GM18505 (cell line): ENCODE data around the gene ZNF503.

Source experiments
- ATAC-seq: cut with Tn5 transposase; IDR thresholded peaks from one replicate; pipeline ENCODE4 v1.9.1; 2021; ENCODE audit not compliant: unreplicated experiment
- POLR2A ChIP-seq: IDR thresholded peaks from 4 replicates; pipeline ENCODE4 v1.6.1; 2011; ENCODE audit warnings: borderline replicate concordance; ENCODE audit not compliant: insufficient read depth, insufficient read length; ENCODE audit errors: extremely low read depth

Gene ZNF503

DNA sequence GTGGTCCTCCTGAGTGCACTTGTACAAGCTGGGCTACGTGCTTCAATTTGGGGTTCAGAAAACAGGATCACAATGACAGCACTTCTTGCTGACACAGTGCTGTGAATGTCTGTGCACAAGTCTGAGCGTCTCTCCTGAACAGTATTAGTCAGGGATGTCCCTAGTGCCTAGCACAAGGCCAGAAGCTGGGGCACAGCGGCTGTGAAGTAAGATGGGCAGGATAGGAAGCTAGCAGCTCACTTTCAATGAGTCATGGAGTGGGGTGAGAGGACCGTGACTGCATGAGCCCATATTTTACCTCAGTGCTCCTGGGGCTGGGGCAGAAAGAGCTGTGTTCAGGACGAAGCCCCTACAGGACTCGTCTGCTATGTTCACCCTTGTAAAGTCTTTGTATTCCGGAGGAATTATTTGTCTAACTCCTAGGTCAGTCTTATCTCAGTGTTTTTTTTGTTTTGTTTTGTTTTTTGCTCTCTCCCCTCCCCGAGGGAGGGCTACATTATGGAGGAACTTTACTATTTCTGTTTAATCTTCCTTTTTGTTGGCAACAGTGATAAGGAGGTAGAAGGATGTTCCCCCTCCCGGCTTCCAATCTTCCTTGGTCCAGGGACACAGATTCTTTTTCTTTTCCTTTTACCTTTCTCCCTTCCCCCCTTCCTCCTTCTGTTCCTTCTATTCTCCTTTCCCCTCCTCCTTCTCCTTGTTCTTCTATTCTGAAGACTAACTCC lies 27.0 kb upstream of the ZNF503 start:
- ATAC-seq: no peak
- TF ChIP-seq POLR2A: no peak

DNA sequence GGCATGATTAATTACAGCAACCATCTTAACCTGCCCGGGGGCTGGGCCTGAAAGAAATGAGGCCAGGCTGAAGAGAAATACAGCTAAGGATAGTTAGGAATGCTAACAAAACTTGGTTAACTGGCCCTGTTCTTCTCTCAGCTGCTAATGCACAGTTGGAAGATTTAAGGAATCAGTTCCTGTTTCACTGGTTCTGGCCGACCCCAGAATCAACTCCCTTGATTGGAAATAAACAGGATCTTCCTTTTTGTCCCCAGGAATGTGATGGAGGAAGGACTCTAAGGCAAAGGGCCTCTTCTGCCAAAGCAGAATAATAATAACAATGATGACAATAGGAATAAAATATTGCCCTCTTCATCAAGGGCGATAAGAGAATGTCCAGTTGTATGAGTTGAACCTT lies 26.4 kb upstream of the ZNF503 start:
- ATAC-seq: no peak
- TF ChIP-seq POLR2A: no peak

DNA sequence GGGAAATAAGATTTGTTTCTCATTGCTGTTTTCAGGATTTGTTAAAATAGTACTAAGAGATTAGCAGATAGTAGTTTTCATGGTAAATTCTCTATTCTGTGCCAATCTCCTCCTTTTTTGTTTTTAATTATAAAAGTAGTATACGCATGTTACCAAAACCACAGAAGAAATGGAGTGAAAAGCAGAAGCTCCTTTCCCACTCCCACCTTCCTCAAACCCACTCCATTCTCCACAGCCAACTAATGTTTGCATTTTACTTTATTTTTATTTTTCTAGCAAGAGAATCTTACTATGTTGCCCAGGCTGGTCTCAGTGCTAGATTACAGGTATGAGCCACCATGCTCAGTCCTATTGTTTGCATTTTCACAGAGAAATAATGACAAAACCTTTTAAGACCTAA lies 25.3 kb upstream of the ZNF503 start:
- no peak for ATAC-seq
- TF ChIP-seq POLR2A: no peak

DNA sequence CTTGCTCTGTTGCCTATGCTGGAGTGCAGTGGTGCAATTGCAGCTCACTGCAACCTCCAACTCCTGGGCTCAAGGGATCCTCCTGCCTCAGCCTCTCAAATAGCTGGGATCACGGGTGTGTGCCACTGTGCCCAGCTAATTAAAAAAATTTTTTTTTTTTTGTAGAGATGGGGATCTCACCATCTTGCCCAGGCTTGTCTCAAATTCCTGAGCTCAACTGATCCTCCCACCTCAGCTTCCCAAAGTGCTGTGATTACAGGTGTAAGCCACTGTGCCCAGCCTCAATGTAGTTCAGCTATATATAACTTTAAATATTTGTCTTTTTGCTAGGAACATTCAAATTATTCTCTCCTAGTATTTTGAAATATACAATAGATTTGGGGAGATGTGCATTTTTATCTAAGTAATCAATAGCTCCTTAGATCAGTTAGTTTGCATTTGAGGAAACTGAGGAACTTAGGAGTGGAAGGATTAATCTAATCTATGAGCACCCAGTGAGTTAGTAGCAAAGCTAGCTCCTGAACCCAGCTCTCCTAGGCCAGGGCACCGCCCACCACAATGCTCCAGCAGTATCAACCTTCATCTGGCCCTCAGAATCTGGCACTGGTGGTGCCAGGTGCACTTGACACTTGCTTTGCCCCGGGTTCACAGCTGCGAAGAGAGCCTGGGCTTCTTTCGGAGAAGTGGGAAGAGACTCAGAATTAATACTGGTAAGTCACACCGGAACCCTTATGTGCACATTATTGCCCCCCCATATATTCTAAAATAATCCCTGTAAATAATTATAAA lies 23.9 kb upstream of the ZNF503 start:
- ATAC-seq: no peak
- TF ChIP-seq POLR2A: no peak

DNA sequence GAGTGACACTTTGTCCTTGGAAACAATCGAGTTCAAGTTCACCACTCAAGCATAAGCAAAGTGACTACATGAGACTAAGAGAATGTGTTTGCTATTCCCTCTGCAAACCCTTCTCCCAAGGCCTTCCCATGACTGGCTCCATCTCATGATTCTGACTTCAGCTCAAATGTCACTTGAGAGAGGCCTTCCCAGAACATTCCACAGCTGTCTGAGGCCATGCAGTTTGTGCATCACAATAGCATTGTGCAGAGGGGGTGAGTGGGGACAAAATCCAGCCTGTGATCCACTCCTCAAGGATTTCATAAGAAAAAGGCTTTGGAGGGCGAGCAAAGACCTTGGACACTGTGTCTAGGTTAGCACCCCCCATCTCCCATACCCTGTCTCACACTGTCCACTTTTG lies 23.0 kb upstream of the ZNF503 start:
- no peak for TF ChIP-seq POLR2A
- no peak for ATAC-seq

DNA sequence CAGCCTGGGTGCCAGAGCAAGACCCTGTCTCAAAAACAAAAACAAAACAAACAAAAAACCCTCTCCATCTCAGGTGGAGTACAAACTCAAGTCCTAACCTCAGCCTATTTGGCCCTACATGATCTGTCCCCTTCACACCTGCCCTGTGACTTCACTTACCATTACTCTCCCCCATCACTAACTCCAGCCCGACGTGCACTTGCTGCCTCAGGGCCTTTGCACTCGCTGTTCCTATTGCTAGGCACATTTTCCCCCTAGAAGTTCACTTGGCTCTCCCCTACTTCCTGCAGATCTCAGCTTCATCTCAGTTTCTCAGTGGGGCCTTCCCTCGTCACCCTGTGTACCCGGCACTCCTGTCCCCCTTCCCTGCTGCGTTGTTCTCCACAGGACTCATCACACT lies 21.3 kb upstream of the ZNF503 start:
- TF ChIP-seq POLR2A: no peak
- ATAC-seq: no peak

DNA sequence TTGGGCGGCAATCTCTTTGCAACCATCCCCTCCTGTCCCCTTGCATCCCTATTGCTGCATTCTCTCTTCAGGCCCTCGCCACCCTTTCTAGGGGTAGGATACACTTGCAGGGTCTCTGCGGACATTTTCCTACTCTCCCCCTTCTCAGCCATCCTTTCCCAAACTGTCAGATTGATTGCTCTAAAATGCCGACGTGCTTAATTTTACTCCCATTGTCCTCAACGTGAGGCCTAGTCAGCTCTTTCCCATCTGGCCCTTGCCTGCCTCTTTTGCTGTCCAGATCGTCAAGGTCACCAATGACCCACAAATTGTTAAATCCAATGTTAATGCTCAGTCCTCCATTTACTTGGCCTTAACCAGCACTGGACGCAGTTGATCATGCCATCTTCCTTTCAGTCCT lies 17.1 kb upstream of the ZNF503 start:
- ATAC-seq: no peak
- TF ChIP-seq POLR2A: no peak

DNA sequence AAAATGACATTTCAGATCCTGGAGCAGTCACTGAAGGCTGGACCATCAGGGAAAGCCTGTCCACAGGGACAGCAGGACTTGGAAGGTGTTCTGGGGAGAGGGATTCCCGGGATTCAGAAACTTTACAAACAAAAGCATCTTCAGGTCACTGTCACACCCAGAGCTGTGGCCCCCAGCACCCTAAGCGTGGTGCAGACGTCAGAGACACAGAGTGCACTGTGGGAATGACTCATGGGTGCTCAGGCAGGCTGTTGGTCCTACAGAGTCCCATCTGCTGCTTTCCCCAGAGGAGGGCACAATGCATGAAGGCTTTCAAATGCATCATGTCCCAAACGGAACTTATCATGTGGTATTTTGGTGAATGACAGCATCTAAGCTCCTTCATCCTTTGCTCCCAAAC lies 16.7 kb upstream of the ZNF503 start:
- no peak for TF ChIP-seq POLR2A
- no peak for ATAC-seq

DNA sequence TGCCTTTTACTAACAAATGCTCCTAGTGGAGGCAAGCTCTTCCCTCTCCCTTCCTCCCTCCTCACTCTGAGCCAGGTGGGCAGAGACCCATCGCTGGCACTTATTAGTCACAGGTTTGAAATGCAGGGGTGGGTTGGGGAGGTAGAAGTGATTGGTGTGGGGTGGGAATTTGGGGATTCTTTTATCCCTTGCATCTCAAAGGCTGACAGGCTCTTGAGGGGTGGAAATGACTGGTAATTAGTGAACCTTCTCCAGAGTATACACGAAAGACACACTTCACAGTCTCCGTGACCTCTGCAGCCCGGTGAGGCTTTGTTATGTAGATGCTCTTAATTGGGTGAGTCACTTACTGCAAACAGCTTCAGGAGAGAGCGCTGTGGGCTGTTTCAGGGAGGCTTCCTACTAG lies 16.0 kb upstream of the ZNF503 start:
- no peak for TF ChIP-seq POLR2A
- no peak for ATAC-seq

DNA sequence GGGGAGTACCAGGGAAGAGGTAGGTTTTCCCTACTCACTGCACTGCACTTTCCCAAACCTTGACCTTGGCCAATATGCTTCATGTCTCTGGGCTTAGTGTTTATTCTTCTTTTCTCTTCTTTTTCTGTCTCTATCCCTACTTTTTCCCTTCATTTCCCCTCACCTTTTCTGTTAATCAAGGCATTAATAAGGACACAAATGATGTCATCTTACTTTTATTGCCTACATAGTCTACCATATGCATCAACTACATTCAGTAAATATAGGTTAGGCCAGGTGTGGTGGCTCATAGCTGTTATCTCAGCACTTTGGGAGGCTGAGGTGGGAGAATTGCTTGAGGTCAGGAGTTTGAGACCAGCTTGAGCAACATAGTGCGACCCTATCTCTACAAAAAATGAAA lies 13.0 kb upstream of the ZNF503 start:
- no peak for TF ChIP-seq POLR2A
- no peak for ATAC-seq

DNA sequence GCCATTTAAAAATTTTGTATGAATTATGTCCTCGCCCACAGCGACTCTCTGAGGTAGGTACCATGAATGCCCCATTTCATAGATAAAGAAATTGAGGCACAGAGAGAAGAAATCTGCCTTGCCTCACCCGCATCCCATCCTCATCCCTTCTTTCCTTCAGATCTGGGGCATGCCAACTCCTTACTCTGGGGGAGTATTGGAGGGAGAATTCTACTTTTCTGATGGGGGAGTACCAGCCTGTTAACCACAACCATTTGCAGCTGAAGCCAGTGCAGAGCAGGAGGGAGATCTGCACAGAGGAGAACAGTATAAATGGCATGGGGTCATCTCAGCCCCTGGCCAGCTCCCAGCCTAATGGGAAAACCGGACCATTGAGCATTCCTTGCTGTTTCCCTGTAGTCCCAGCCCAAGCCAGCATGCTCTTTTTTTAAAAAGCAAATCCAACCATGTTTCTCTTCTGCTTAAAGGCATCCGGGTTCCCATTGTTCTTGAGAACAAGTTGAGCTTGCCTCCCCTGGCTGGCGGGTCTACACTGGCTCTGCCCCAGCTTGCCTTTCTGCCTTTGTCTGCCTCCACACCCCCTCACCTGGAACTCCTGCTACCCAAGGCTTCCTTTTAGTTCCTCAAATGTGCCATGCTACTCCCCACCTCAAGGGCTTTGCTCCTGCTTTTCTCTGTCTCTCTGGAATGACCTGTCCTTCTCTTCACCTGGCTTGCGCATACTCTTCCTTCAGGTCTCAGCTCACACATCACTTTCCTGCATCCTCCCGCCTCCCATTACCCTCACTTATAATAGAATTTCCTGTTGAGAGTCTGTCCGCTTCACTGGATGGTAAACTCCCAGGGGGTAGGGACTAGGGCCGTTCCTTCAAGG lies 8.8 kb upstream of the ZNF503 start:
- ATAC-seq: no peak
- TF ChIP-seq POLR2A: no peak

DNA sequence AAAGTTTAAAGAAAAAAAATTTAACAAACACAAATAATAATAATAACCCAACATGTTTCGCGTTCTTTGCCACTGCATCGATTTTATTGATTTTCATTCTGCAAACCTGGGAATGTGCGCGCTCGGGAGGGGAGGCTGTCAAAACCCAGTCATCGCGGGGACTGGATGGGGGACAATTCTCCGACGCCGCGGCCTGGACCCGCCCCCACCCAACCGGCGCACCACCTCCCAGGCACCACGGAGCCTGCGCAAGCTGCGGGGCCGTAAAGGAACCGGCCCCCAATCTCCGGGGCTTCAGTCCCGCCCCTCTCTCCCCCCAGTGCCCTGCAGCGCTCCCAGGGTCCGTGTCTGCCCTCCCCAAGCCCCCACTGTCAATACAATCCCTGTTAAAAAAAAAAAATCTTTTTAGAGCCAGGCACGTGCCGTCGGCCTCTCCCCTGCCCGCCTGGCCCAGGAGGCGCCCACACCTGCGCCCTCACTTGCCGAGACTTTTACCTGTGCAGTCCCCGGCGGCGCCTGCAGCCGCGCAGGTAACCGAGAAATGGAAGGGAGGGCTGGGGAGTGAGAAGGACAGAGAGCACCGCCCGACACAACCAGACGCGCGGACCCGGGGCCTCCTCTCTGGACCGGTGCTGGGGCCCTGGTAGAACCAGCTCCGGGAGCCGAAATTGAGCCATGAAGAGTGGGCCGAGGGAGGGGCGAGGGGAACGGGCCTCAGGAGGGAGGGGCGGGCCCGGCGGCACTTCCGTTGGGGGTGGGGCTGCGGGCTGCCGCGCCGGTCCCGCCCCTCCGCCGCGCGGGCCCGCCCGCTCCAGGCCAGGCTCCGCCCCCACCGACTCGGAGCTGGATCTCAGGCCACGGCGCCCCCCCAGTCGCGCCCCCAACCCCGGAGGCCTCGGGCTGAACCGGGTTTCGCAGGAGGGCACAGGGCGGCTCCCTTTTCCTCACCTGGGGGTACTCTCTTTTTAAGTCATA lies 7.6 kb upstream of the ZNF503 start:
- no peak for TF ChIP-seq POLR2A
- peak; percentile 75 for ATAC-seq

DNA sequence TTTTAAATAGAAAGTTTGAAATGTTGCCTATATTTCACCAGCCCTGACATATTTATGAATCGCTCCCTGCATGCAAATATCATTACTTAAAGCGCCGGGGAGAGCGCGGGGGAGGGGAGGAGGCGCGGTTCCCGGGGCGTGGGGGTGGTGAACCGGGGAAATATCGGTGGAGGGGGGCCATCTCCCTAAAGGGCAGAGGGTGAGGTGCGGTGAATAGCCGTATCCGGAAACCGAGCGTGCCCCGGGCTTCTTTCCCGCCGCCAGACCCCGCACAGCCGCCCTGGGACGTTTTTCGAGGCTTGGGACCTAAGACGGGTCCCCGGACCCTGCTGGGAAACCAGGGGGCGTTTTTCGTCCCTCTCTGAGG lies 6.9 kb upstream of the ZNF503 start:
- ATAC-seq: no peak
- no peak for TF ChIP-seq POLR2A

DNA sequence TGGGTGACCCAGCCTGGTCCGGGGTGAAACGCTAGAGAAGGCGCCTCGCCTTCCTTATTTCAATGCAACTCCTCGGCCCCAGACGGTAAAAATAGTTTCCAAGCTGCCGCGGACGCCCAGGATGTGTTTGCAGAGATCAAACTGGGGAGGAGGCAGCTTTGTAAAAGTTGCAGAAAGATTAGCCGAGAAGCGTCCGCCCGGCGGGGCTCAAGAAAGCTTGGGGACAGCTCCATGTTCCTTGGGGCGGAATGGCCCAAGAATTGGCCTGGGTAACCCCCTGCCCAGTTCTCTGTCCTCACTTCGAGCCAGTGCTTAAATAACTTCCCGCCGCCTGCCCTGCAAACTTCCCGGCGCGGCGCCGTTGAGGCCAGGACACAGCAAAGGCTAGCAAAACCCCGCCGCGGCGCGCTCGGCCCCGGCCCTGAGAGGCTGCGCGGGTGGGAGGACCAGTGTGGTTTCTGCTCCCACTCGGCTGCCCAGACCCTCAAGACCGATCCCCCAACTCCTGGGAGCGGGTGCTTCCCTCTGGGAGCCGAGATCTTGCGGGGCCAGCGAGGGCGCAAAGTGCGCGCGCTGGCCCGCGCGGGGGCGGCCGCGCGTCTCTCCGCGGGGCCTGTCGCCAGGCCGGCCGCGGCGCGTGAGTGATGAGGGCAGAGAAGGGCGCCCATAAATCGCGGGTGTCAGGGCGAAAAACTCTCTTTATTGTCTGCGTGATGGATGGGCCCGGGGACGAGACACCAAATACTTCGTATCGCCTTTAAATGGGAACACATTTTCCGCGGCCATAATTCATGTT lies 6.3 kb upstream of the ZNF503 start:
- no peak for TF ChIP-seq POLR2A
- ATAC-seq: no peak
